ENCODE results near the gene EOLA2. TPM values are rescaled to one million over a fixed set of nuclear protein-coding genes. Genes with fewer than 3 reads are reported as not detected.
"Not testable (repeated sequence)": the region's sequence is repeated elsewhere in the genome, so short reads cannot be mapped to it uniquely, and the experiment has no call there.

EOLA2 gene
- total RNA-seq, 4 donors from 2014 or later = 35.0 to 40.8 (median 38.3) TPM

GRCh38 chrX:149927964-149928258 is 10.4 kb downstream of the EOLA2 start:
- H3K9me3 ChIP-seq, H3K27ac ChIP-seq: not testable (repeated sequence)

GRCh38 chrX:149927245-149927963 is 10.9 kb downstream of the EOLA2 start:
- WGBS, 2 donors = no CpG with 5 or more reads among the region's 8 CpGs

More at GRCh38 chrX:149927964-149928258, 10.4 kb downstream of the EOLA2 start:
- H3K36me3 ChIP-seq; H3K4me1 ChIP-seq; H3K4me3 ChIP-seq; DNase-seq (ENCODE audit: low spot score in 2 of 2); H3K27me3 ChIP-seq: not testable (repeated sequence)
- WGBS, 2 donors = no CpG with 5 or more reads among the region's 1 CpG

GRCh38 chrX:149924434-149924833 is 13.9 kb downstream of the EOLA2 start:
- H3K4me1 ChIP-seq; H3K9me3 ChIP-seq; H3K27ac ChIP-seq; DNase-seq (ENCODE audit: low spot score in 2 of 2); H3K36me3 ChIP-seq; H3K4me3 ChIP-seq; H3K27me3 ChIP-seq: not testable (repeated sequence)
- WGBS, 2 donors = no CpG with 5 or more reads among the region's 5 CpGs

More at GRCh38 chrX:149927245-149927963, 10.9 kb downstream of the EOLA2 start:
- H3K27ac ChIP-seq; H3K36me3 ChIP-seq; H3K4me3 ChIP-seq; DNase-seq (ENCODE audit: low spot score in 2 of 2); H3K27me3 ChIP-seq; H3K4me1 ChIP-seq; H3K9me3 ChIP-seq: not testable (repeated sequence)

GRCh38 chrX:149923836-149924235 is 14.5 kb downstream of the EOLA2 start:
- H3K4me1 ChIP-seq; DNase-seq (ENCODE audit: low spot score in 2 of 2); H3K27ac ChIP-seq; H3K27me3 ChIP-seq; H3K9me3 ChIP-seq; H3K4me3 ChIP-seq; H3K36me3 ChIP-seq: not testable (repeated sequence)
- WGBS, 2 donors = no CpG with 5 or more reads among the region's 4 CpGs

GRCh38 chrX:149916745-149917392 is 21.4 kb downstream of the EOLA2 start:
- peaks cover 0 to 2% (median 0%) of the 10 kb centered on the region in 4 donors for H3K9me3 ChIP-seq
- 76 to 80% methylated on average over 3 of the region's 3 CpGs for WGBS, 2 donors
- H3K4me3 ChIP-seq = no peak overlapping the region
- no peak overlapping the region for H3K27ac ChIP-seq
- H3K36me3 ChIP-seq = no peaks in the 10 kb centered on the region
- no peaks in the 10 kb centered on the region for H3K27me3 ChIP-seq
- no peak for DNase-seq (ENCODE audit: low spot score in 2 of 2)
- H3K4me1 ChIP-seq = no peaks in the 10 kb centered on the region
- TF ChIP-seq POLR2A (IDR thresholded peaks at IDR 0.05) (no peak), CTCF (IDR thresholded peaks at IDR 0.05) (no peak), EP300 (IDR thresholded peaks at IDR 0.05) (no peak)

GRCh38 chrX:149910178-149910695 is 28.1 kb downstream of the EOLA2 start:
- Histone ChIP-seq H3K9me3 (peaks cover 0 to 2% (median 0%) of the 10 kb centered on the region in 4 donors), H3K4me1 (no peaks in the 10 kb centered on the region), H3K4me3 (no peak overlapping the region), H3K27ac (no peak overlapping the region), H3K36me3 (no peaks in the 10 kb centered on the region), H3K27me3 (no peaks in the 10 kb centered on the region)
- DNase-seq (ENCODE audit: low spot score in 2 of 2) = no peak
- no peak for TF ChIP-seq POLR2A (IDR thresholded peaks at IDR 0.05)
- no peak for TF ChIP-seq CTCF (IDR thresholded peaks at IDR 0.05)
- TF ChIP-seq EP300 (IDR thresholded peaks at IDR 0.05) = no peak
- WGBS, 2 donors = 89 to 94% methylated on average over 9 of the region's 9 CpGs

- no peaks in the 10 kb centered on the region for H3K36me3 ChIP-seq
- DNase-seq (ENCODE audit: low spot score in 2 of 2) = no peak
- TF ChIP-seq POLR2A (IDR thresholded peaks at IDR 0.05) (no peak), CTCF (IDR thresholded peaks at IDR 0.05) (no peak), EP300 (IDR thresholded peaks at IDR 0.05) (no peak)
- WGBS, 2 donors = 70 to 100% methylated on average over 2 to 4 of the region's 4 CpGs
- no peaks in the 10 kb centered on the region for H3K27me3 ChIP-seq
- peaks cover 0 to 2% (median 0%) of the 10 kb centered on the region in 4 donors for H3K9me3 ChIP-seq
- no peaks in the 10 kb centered on the region for H3K4me1 ChIP-seq
- no peak overlapping the region for H3K27ac ChIP-seq
- H3K4me3 ChIP-seq = no peak overlapping the region
Observed at GRCh38 chrX:149909324-149910177, 28.7 kb downstream of the EOLA2 start.

All from tibial nerve (tissue), 4 donors.